Measurements from ENCODE around the gene SLC37A3.

SLC37A3 gene

DNA sequence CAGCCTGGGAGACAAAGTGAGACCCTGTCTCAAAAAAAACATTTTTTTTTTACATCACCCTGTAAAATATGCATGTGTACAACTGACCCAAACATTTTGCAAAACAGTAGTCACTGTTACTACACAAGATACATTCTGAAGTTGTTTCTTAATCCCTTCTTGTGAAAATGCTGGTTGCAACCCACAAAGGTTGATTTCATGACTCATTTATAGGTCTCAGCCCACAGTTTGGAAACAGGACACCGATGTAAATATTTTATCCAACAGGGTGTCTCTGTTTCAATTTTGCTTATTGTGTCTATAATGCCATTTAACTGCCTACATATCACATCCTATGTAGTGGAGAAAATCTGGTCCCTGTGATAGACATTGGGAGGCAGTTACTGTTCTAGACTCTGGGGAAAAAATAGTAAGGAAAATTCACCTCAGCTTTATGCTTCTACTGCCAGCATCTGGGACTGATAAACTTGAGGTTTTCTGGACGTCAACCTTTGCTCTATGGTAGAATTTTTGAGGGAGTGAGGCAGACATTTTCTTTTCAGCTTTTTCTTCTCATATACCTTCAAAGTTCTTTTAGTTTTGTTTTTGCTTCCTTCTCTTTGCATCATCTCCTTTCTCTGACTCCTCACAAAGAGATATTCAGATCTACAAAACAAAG, 4.0 kb upstream of the SLC37A3 start:
- DNase-seq (ENCODE audit: low spot score): no peak

DNA sequence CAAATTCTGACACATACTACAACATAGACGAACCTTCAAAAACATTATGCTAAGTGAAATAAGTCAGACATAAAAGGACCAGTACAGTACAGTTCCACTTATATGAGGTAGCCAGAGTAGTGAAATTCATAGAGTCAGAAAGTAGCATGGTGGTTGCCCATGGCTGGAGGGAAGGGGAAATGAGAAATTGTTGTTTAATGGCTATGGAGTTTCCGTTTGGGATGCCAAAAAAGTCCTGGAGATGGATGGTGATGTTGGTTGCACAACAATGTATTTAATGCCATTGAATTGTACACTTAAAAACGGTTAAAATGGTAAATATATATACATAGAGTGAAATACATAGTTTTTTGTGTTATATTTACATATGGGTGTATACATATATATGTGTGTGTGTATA, 2.1 kb upstream of the SLC37A3 start:
- no peak for DNase-seq (ENCODE audit: low spot score)

DNA sequence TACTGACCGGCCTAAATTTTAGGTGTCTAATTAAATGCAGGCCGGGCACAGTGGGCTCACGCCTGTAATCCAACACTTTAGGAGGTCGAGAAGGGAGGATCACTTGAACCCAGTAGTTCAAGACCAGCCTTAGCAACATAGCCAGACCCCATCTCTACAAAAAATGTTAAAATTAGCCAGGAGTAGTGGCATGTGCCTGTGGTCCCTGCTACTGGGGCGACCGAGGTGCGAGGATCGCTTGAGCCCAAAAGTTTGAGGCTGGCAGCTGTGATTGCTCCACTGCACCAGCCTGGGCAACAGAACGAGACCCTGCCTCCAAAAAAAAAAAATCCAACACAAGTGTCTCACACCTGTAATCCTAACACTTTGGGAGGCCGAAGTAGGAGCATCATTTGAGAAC, 491 bp upstream of the SLC37A3 start:
- DNase-seq (ENCODE audit: low spot score): no peak

DNA sequence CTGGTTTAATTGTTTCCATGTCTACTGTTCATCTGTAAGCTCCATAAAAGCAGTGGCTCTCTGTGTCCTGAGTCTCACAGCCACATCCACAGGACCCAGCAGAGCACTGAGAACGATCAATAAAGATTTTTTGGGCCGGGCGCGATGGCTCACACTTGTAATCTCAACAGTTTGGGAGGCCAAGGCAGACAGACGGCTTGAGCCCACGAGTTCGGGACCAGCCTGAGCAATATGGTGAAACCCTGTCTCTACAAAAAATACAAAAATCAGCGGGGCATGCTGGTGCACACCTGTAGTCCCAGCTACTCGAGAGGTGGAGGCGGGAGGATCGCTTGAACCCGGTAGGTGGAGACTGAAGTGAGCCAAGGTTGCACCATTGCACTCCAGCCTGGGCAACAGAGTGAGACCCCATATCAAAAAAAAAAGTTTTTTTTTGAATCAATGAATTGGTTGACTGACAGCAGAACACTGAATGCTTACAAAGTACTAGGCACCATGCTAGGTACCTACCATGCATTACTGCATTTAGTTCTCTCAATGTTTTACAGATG, 4.5 kb downstream of the SLC37A3 start:
- no peak for DNase-seq (ENCODE audit: low spot score)

DNA sequence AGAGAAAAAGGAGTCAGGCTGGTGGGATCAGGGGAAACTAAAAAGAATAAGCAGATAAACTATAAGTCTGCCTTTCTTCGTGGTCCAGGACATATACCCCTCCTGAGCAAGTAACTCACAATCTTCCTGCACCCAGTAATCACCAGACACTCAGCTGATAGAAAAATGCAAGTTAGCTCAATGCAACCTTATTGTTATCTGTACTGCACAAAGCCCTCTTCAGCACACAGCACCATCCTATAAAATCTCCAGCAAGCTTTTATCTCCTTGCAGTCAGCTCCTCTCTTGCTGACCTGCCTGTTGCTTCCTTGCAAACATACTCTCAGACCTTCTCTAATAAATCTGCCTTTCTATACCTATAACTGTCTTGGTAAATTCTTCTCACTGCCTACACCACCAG, 6.7 kb downstream of the SLC37A3 start:
- DNase-seq (ENCODE audit: low spot score): no peak

DNA sequence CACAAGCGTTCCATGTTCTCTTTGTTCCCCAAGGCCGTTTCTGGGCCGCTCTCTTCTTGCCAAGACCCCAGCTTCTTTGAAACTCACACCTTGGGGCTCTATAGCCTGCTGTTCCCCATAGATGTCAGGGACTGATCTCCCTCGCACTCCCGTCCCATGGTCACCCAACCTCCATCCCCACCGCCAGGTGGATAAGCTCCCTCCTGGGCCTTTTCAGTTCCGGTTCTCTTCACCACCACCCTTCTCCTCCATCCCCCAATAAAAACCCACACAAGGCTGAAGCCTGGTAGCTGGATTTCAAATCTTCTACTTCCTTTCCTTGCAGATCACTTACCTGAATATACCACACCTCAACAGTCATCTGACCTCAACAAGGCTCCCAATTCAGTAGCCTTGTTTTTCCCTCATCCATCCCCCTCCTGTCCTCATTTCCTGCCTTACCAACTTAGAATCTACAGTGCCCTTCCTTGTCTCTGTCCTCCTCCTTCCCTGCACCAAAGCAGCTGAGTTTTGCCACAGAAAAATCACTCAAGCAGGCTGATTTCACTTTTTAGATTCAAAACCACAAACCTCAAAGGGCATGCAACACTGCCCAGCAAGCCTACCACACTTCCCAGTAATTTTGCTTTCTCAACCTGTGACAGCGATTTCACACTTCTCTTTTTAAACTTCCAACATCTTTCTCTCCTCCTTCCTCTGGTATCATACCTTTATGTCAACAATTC, 7.7 kb downstream of the SLC37A3 start:
- DNase-seq (ENCODE audit: low spot score): peak; percentile 61

DNA sequence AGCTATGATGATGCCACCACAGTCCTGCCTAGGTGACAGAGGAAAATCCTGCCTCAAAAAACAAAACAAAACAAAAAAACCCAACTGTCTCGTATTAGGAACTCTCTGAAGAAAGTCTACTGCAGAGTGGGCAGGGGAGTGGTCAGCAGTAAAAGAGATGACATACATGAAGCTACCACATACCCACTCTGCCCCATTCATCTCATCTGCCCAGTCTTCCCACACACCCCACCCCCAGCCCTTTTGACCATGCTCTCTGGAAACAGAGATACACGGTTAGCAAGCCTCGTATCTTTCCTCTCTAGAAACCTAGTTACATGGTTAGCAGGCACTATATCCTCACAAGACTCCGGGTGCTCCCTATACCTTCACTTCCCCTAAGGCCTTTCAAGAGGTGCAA, 8.3 kb downstream of the SLC37A3 start:
- DNase-seq (ENCODE audit: low spot score): no peak

DNA sequence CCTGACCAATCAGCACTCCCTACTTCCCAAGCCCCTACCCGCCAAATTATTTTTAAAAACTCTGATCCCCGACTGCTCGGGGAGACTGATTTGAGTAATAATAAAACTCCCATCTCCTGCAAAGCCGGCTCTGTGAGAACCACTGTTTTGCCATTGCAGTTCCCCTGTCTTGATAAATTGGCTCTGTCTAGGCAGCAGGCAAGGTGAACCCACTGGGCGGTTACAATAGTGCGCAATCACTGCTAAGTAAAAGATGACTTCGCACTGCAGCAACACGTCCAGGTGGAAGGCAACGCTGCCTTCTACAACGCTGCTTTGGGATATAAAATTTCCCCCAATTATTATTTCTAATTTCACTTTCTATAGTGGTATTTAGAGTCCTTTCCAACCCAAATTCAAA, 8.9 kb downstream of the SLC37A3 start:
- no peak for DNase-seq (ENCODE audit: low spot score)

DNA sequence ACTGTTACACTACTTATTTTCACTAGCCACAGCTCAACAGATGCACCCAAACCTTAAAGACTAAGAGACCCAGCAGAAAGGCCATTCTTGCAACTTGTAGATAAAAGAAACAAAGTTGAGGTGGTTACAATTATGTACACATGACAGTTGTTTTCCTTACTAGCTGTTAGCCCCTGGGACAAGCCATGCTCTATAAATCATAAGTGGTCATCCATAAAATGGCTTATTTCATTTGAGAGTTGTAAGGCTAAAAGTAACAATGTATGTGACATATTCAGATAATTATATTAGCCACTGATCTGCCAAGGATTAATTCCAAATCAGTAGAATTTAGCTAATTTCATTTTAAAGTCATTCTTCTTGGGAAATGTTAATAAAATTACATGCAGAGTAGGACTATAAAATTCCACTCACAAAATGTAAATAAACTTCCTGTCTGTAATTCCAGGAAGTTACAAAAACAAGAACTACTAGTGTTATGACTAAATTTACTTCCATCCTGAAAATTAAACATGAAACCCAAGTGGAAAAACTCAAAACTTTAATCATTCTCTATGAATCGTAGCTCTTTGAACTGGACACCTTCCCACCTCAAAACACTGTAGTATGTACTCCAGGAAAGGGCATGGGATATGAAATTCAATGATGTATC, 13.3 kb downstream of the SLC37A3 start:
- DNase-seq (ENCODE audit: low spot score): no peak

DNA sequence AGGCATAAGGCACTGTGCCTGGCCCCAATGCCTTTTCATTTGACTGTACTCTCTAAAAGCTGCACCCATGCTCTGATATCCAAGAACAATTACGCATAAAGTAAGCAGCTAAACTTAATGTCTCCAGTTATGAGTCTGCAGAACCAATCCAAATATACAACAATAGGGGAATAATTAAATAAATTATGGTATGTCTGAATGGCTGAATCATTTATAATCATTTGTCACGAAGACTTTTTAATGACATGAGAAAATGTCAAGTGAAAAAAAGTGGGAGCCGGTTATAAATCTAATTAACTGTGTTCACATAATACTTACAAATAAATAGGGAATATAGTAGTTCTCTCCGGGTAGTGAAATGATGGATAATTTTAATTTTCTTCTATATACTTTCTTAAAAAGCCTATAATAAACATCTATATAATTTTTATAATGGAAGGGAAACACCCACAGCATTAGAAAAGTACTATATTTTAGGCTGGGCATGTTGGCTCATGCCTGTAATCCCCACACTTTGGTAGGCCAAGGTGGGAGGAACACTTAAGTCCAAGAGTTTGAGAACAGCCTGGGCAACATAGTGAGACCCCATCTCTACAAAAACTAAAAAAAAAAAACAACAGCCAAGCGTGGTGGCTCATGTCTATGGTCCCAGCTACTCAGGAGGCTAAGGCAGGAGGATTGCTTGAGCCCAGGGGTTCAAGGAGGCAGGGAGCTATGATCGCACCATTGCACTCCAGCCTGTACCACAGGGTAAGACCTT, 14.2 kb downstream of the SLC37A3 start:
- no peak for DNase-seq (ENCODE audit: low spot score)

DNA sequence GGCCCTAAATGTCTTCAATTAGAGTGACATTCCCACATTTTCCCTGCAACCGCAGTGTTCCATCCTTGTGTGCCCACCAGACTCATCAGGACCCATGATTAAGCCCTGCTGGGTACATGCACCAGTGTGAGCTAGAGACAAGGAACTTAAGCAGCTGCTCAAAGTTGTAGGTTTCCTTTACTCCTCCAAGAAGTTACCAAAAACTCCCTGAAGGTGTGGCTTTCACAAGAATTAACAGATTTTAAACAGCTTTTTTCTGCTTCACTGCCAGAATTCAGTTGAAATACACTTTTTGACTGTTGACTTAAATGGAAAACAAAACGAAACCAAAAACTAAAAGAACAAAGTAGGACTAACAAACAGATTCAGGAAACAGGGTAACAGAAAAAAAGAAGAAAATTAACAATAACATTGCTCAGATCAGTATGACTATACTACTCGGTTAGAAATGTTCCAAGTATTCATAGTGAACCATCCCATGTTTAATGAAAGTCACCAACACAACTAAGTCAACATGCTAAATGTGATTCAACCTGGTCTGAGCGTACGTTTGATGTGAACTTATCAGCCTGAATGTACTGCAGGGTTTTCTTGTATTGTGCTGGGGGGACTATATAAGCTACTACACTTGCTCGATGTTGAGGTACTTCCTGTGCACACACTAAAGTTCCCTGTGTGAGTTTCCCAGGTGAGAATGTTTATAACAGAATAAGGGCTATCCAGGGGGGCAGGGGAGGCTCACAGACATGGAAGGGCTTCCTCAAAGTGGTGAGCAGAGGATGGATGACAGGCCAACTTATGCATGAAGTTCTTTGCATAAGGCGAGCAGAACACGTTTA, 22.2 kb downstream of the SLC37A3 start:
- no peak for DNase-seq (ENCODE audit: low spot score)

DNA sequence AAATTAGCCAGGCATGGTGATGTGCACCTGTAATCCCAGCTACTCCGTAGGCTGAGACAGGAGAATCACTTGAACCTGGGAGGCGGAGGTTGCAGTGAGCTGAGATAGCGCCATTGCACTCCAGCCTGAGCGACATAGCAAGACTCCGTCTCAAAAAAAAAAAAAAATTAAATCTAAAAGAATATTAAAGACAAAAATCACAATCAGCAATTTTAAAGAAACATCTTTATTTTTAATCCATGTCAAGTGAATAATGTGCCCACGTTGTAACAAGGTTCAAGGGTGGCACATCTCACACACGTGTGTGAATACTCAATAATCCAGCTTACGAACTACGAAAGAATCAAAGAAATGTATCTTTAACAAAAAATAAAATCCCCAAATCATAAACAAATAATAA, 23.0 kb downstream of the SLC37A3 start:
- no peak for DNase-seq (ENCODE audit: low spot score)

DNA sequence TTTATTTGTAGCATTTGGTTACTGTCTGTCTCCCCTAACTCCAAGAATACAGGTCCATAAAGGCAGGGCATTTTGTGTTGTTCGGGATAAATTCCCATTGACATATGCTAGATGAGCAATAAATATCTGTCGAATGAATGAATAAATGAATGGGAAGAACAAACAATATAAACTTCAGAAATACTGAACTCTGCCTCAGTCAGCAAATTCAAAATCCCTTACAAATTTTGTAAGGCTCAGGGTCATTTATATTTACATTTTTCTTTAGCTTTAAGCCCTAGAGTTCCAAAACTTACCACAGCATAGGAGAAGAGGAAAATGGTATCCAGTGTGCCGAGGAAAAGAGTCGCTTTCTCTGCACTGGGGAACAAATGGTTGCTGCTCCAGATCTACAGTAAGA, 29.0 kb downstream of the SLC37A3 start:
- DNase-seq (ENCODE audit: low spot score): no peak

DNA sequence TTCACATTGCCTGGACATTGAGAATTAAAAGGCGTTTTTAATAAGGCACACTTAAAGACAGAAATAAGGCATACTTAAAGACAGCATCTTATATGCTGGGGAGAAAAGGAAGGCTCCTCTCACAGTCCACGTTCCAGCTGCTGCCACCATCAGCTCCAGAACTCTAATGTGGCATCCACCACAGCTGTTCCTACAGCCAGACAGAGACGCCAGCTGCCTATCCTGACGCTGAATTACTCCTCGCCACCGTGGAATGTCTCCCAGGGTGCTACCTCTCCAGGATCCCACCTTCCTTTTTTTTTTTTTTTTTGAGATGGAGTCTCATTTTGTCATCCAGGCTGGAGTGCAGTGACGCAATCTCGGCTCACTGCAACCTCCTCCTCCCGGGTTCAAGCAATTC, 30.8 kb downstream of the SLC37A3 start:
- no peak for DNase-seq (ENCODE audit: low spot score)

DNA sequence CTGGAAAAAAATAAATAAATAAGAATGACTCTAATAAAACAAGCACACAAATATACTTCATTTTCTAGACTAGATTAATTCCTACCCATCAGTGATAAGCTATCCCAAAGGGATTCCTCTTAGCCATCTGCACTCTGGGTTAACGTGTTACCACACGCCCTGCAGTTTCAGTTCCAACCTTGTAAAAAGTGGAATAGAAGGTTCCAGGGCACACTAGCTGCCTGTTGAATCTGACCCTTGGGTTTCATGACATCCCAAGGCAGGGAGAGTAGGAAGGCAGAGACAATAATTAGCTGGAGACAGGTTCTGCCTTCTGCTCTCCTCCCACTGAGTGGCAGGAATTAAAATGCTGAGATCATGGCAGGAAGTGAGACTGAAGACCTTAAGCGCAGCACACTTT, 33.5 kb downstream of the SLC37A3 start:
- DNase-seq (ENCODE audit: low spot score): no peak

DNA sequence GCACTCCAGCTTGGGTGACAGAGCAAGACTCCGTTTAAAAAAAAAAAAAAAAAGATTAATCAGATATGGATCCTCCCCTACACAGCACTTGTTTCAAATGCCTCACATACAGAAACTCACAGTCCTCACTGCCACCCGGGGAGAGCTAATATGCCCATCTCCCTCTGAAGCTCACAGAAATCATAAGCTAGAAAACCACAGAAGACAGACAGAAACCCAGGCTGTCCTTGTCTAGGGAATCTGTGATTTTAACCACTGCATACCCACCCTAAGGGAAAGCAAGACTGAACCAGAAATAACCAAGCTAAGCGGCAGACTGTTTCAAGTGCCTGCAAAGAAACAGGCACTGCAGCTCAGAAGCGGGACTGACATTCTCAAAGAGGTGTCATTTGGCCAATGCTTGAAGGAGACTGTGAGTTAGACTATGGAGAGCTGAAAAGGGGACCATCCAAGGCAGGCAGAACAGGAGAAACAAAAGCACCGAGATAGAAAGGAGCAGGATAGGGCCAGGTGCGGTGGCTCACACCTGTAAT, 37.6 kb downstream of the SLC37A3 start:
- DNase-seq (ENCODE audit: low spot score): no peak

DNA sequence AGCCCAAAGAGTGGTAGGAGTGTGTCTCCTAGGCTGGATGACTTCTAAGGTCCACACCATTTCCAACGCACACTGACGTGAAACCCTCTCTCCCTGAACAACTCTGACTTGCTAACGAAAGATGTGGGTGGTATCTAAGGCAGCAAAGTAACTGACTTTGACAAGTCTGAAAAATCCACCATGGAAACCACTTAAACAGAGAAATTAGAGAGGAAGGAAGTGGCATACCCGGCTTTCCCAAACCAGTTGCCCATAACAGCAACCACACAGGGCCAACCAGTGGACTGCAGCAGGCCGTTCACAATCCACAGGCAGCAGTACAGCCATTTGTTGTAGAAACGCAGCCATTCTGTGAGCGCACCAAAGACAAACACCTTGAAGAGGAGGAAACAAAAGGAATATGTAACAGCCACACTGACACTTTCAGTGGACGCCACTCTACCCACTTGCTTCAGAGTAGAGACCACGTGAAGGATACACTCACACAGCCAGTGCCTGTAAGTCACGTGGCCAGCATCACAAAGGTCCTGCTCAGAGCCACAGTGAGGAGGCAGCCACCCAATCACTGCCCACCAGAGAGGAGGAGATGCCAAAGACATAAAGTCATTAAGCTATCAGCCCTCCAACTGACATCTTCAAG, 39.8 kb downstream of the SLC37A3 start:
- no peak for DNase-seq (ENCODE audit: low spot score)

DNA sequence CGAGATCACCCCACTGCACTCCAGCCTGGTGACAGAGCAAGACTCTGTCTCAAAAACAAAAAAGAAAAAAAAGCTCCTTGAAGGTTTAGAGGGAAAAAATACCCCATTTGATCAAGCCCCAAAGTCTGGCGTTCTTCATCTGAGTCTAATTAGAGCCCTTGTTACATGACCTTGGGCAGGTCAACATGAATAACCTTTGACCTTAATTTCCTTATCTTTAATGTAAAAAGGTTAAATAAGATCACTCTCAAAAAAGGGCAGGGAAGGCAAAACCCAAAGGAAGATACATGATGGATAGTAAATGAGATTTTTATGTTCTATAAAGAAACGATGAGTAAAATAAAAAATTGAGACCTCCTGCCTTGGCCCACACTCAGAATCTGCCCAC, 40.3 kb downstream of the SLC37A3 start:
- no peak for DNase-seq (ENCODE audit: low spot score)

DNA sequence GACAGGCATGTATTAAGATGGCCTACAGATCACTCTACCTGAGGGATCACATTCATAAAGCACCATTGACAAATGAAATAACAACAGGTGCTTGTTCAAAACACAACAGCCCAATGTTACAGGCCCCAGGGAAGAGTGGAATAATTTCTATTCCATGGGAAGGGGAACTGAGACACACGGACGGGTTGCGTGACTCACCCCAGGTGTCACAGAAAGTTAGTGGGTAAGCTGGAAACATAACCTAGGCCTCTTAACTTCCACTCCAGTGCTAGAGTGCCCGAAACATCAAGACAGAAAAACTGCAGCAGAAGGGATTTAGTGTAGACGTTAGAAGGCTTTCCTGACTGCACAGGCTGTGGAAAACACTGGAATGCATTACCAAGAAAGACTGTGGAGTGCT, 48.3 kb downstream of the SLC37A3 start:
- DNase-seq (ENCODE audit: low spot score): no peak

DNA sequence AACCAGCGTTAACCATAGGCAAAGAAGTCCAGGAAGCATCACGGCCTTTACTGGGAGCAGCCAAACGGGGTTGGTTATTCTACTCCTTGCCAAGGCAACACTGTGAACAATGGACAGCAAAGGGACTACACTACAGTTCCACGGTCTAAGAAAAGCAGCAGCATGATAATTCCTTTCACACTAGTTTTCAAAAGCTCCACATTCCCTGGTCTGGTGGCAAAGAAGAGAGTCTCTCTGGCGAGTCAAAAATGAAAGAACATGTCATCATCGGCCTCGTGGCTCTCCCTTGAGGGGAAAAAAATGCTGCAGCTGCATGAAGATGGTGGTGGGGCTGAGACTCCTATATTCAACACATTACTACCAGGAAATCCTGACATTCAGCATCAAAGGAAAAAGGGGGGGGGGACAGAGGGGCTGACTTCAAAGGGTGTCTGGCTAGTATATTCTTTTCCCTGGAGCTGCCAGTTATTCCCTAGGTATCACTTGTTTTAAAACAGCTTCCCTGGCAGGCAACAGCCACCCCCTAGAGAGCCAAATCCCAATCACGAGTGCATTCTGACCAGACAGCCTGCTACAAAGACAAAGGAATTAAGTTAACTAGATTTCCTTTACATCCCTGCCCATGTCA, 49.1 kb downstream of the SLC37A3 start:
- DNase-seq (ENCODE audit: low spot score): peak; percentile 64
